ENCODE results near the gene MAPKAP1. TPM values are rescaled to one million over a fixed set of nuclear protein-coding genes. Genes with fewer than 3 reads are reported as not detected.

MAPKAP1 gene
- total and polyA plus RNA-seq, 2 of the 13 experiments (the other 11 are each of a cell fraction or from before 2014, with no cell fraction given), result 45.0 to 64.3 TPM

DNA sequence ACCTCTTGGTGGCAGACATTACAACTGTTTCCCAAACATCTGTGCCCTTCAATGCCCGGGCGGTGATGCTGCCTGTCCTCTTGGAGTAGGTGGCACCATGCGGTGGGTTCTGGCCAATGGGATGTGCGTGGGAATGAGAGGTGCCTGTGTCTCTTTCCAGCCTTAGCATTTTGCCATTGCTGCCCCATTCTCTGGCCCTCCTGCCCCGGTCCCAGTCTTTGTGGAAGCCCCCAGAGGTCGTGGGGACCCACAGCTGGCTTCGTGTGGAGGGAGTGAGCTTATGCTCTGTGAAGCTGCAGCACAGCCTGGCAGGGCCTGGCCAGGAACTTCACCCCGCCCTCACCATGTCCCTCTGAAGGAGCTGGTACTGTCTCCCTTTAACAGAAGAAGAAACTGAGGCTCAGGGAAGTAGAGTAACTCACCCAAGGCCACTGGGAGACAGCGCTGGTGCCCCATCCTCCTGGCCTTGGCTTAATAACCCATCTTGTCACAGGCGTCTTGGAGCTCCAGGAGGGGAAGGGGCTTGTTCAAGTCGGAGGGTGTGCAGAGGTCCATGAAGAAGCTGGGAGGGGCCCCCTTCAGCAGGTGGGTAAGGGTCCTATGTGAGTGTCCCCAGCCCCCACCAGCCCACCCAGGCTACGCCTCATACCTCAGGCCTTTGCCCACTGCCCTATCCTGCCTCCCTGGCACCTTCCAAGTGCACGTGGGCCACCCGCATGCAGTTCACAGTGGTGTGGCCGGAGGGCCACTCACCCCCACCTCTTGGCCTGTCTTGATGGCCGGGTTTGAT is 271.8 kb downstream of the MAPKAP1 start:
- Histone ChIP-seq H4K20me1 (ENCODE audit: insufficient read depth, low read length) (no peaks in the 10 kb centered on the region), H3K9ac (ENCODE audit: insufficient read depth, low read depth, low read length) (no peak overlapping the region), H3K79me2 (ENCODE audit: insufficient read depth, low read length) (no peaks in the 10 kb centered on the region), H2AFZ (ENCODE audit: low read length) (no peak overlapping the region), H3K4me1 (ENCODE audit: insufficient read depth, low read length) (peaks cover 7% of the 10 kb centered on the region), H3K36me3 (replicated peaks in 1 of 2; ENCODE audit: control insufficient read depth in 1 of 2, insufficient read depth in 2 of 2, low read length in 2 of 2) (peaks cover 2 to 8% of the 10 kb centered on the region in 2 experiments; a peak in 3 of 5 replicates), H3K4me2 (ENCODE audit: low read depth, low read length) (no peak overlapping the region), H3K27me3 (ENCODE audit: control insufficient read depth in 1 of 2, insufficient read depth in 2 of 2, low read length in 2 of 2) (peaks cover 0 to 8% of the 10 kb centered on the region in 2 experiments; a peak in 1 of 5 replicates), H3K27ac (ENCODE audit: extremely low read length, insufficient read depth, low read length) (no peak overlapping the region), H3K4me3 (replicated peaks in 1 of 3; ENCODE audit: insufficient read depth in 1 of 3, low read depth in 2 of 3, low read length in 3 of 3) (no peak overlapping the region), H3K9me3 (ENCODE audit: low read length) (no peaks in the 10 kb centered on the region)
- no peak for DNase-seq (ENCODE audit: low spot score)
- intact Hi-C loops (cut with micrococcal nuclease; ENCODE audit: unreplicated experiment), result loop anchor here (5.0 kb wide), 1 partner anchor 122 kb away; no protein-coding TSS in a partner anchor
- ChIA-PET POLR2A (no interaction called here), CTCF (ENCODE audit: low intra/inter-chr PET ratio, low total read pairs) (no interaction called here)
- no peak; the same call in 2 of the 3 replicates for ATAC-seq
- BruUV-seq (replicated peaks), result no TSS peak
- 76% methylated on average over 5 of the region's 16 CpGs for WGBS (ENCODE audit: low lambda C conversion rate)
- in situ Hi-C loops (cut with HindIII; ENCODE audit: extremely low pct_ligation_motif_present, low pct_unique_long_range_greater_than_20kb), result no loop called here
- FAIRE-seq, result no peak
- TF ChIP-seq HOXA3 (CRISPR knock-in tag; IDR thresholded peaks at IDR 0.05), result no peak
- TF ChIP-seq ZNF432 (CRISPR knock-in tag; IDR thresholded peaks at IDR 0.05; ENCODE audit: borderline replicate concordance), result no peak
- no peak for TF ChIP-seq ZUFSP (CRISPR knock-in tag; IDR thresholded peaks at IDR 0.05; ENCODE audit: borderline replicate concordance)
- no peak for TF ChIP-seq FUBP1 (CRISPR knock-in tag; IDR thresholded peaks at IDR 0.05; ENCODE audit: borderline replicate concordance)
- TF ChIP-seq MEF2D (CRISPR knock-in tag; IDR thresholded peaks at IDR 0.05), result no peak
- no peak for TF ChIP-seq ZBTB21 (CRISPR knock-in tag; IDR thresholded peaks at IDR 0.05)
- no peak for TF ChIP-seq ZNF570 (CRISPR knock-in tag; IDR thresholded peaks at IDR 0.05; ENCODE audit: borderline replicate concordance)
- TF ChIP-seq SSRP1 (CRISPR knock-in tag; IDR thresholded peaks at IDR 0.05), result no peak
- no peak for TF ChIP-seq ZBTB40 (IDR thresholded peaks at IDR 0.05)
- TF ChIP-seq ZBTB40 (CRISPR knock-in tag; IDR thresholded peaks at IDR 0.05), result no peak
- no peak for TF ChIP-seq ZEB1 (IDR thresholded peaks at IDR 0.05; ENCODE audit: insufficient replicate concordance, low read depth)

All from HepG2 (cell line).